Measurements from ENCODE around the gene XPO6. TPM values are rescaled to one million over a fixed set of nuclear protein-coding genes. Genes with fewer than 3 reads are reported as not detected.

Gene XPO6
- total and polyA plus RNA-seq, 2 of the 13 experiments (the other 11 are each of a cell fraction or from before 2014, with no cell fraction given), result 109 to 129 TPM

DNA sequence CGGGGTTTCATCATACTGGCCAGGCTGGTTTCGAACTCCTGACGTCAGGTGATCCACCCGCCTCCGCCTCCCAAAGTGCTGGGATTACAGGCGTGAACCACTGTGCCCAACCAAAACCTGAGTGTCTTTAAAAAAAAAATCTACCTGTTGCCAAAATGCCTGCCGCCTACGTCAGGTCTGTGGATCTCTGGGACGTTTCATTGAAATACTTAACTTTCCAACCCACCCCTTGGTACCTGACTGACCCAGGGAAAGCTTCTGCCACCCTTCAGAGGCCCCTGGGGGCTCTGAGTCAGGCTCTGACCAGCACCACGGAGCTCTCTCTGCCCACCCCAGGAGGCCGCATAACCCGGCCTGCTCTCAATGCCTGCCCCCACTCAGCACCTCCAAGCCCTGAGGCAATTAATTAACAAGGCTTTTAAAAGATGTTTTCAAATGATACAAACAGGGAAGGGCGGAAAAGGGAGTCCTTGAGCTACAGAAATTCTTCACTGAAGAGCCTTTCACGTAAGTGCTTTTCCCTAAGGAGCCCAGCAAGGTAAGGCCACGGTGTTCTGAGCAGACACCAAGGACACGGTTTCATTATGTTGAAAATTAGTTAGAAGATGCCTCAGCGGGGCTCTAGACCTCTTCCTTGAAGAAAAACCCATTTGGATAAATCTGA, 118.9 kb downstream of the XPO6 start (continued):
- TF ChIP-seq ZXDC (CRISPR knock-in tag; IDR thresholded peaks at IDR 0.05), result no peak
- no peak for TF ChIP-seq ZNF781 (CRISPR knock-in tag; IDR thresholded peaks at IDR 0.05; ENCODE audit: borderline replicate concordance, not compliant biosample characterization)
- TF ChIP-seq CCDC6 (CRISPR knock-in tag; IDR thresholded peaks at IDR 0.05), result no peak
- TF ChIP-seq ZSCAN20 (CRISPR knock-in tag; IDR thresholded peaks at IDR 0.05; ENCODE audit: borderline replicate concordance), result no peak
- no peak for TF ChIP-seq DNMT3B (CRISPR knock-in tag; conservative IDR thresholded peaks at IDR 0.05)
- TF ChIP-seq AKAP8 (CRISPR knock-in tag; IDR thresholded peaks at IDR 0.05), result no peak

GRCh38 chr16:28091656-28092055, 120.1 kb downstream of the XPO6 start:
- Histone ChIP-seq H3K36me3 (replicated peaks in 1 of 2; ENCODE audit: control insufficient read depth in 1 of 2, insufficient read depth in 2 of 2, low read length in 2 of 2) (peaks cover 0 to under 1% of the 10 kb centered on the region in 2 experiments; a peak in 1 of 5 replicates), H3K4me3 (replicated peaks in 1 of 3; ENCODE audit: insufficient read depth in 1 of 3, low read depth in 2 of 3, low read length in 3 of 3) (no peak overlapping the region), H3K79me2 (ENCODE audit: insufficient read depth, low read length) (no peaks in the 10 kb centered on the region), H3K27me3 (ENCODE audit: control insufficient read depth in 1 of 2, insufficient read depth in 2 of 2, low read length in 2 of 2) (no peaks in the 10 kb centered on the region), H3K4me1 (ENCODE audit: insufficient read depth, low read length) (peaks cover 16% of the 10 kb centered on the region), H3K9ac (ENCODE audit: insufficient read depth, low read depth, low read length) (no peak overlapping the region), H3K4me2 (ENCODE audit: low read depth, low read length) (no peak overlapping the region), H3K27ac (ENCODE audit: extremely low read length, insufficient read depth, low read length) (no peak overlapping the region), H4K20me1 (ENCODE audit: insufficient read depth, low read length) (no peaks in the 10 kb centered on the region), H3K9me3 (ENCODE audit: low read length) (no peaks in the 10 kb centered on the region), H2AFZ (ENCODE audit: low read length) (no peak overlapping the region)
- intact Hi-C loops (cut with micrococcal nuclease; ENCODE audit: unreplicated experiment) (no loop called here), in situ Hi-C loops (cut with HindIII; ENCODE audit: extremely low pct_ligation_motif_present, low pct_unique_long_range_greater_than_20kb) (no loop called here)
- WGBS (ENCODE audit: low lambda C conversion rate), result 89% methylated on average over 6 of the region's 12 CpGs
- no TSS peak for BruUV-seq (replicated peaks)
- ChIA-PET CTCF (ENCODE audit: low intra/inter-chr PET ratio, low total read pairs) (no interaction called here), POLR2A (no interaction called here)
- TF ChIP-seq HCFC1 (IDR thresholded peaks at IDR 0.05; ENCODE audit: low read depth, low read length) (no peak), SAFB2 (CRISPR knock-in tag; IDR thresholded peaks at IDR 0.05; ENCODE audit: borderline replicate concordance, low read depth) (no peak), ARID5B (CRISPR knock-in tag; IDR thresholded peaks at IDR 0.05) (no peak), RFX3 (CRISPR knock-in tag; IDR thresholded peaks at IDR 0.05) (no peak)
- no peak; the same call in 2 of the 3 replicates for ATAC-seq
- no peak for FAIRE-seq
- no peak for DNase-seq (ENCODE audit: low spot score)
